Measurements from ENCODE around the gene DPH5.

- TF ChIP-seq, protein P1, sequence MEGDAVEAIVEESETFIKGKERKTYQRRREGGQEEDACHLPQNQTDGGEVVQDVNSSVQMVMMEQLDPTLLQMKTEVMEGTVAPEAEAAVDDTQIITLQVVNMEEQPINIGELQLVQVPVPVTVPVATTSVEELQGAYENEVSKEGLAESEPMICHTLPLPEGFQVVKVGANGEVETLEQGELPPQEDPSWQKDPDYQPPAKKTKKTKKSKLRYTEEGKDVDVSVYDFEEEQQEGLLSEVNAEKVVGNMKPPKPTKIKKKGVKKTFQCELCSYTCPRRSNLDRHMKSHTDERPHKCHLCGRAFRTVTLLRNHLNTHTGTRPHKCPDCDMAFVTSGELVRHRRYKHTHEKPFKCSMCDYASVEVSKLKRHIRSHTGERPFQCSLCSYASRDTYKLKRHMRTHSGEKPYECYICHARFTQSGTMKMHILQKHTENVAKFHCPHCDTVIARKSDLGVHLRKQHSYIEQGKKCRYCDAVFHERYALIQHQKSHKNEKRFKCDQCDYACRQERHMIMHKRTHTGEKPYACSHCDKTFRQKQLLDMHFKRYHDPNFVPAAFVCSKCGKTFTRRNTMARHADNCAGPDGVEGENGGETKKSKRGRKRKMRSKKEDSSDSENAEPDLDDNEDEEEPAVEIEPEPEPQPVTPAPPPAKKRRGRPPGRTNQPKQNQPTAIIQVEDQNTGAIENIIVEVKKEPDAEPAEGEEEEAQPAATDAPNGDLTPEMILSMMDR (IDR thresholded peaks at IDR 0.05): no peak
- no peak for TF ChIP-seq POLR2A (IDR thresholded peaks at IDR 0.05)
Observed at GRCh38 chr1:101040666-101041065, 15.1 kb upstream of the DPH5 start.

All from lower leg skin (tissue), 3 donors.